WI38 (cell line): ENCODE data around the gene CACNA2D3.

Source experiments
- H3K4me3 ChIP-seq: 2 replicates; pipeline ENCODE4 v1.5.1; 2011; ENCODE audit warnings: low read depth, mild to moderate bottlenecking, control low read depth, low read length
- CTCF ChIP-seq: IDR thresholded peaks from 2 replicates; pipeline ENCODE4 v1.5.1; 2012; ENCODE audit warnings: low read depth, mild to moderate bottlenecking, control low read depth, low read length

Gene CACNA2D3

GRCh38 chr3:54197509-54197908, 75.2 kb downstream of the CACNA2D3 start:
- no peak overlapping the region for H3K4me3 ChIP-seq
- no peak for TF ChIP-seq CTCF

GRCh38 chr3:54198556-54198955, 76.2 kb downstream of the CACNA2D3 start:
- no peak overlapping the region for H3K4me3 ChIP-seq
- no peak for TF ChIP-seq CTCF

DNA sequence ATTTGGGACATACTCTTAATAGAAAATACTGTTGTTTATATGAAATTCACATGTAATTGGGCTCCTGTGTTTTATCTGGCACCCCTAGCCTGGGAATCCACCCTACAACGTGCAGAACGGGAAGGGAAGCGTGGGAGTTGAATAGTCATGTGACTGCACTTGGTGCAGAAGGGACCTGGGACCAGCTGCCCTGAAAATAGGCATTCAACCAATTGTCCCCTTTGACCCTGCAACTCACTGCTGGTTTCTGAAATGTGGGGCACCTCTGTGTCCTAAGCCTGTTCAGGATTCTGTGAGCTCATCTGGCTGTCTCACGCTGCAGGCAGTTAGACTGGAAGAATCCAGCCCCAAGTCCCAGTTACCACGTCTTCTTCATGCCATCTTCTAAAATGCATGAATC, 79.7 kb downstream of the CACNA2D3 start:
- no peak overlapping the region for H3K4me3 ChIP-seq
- no peak for TF ChIP-seq CTCF

DNA sequence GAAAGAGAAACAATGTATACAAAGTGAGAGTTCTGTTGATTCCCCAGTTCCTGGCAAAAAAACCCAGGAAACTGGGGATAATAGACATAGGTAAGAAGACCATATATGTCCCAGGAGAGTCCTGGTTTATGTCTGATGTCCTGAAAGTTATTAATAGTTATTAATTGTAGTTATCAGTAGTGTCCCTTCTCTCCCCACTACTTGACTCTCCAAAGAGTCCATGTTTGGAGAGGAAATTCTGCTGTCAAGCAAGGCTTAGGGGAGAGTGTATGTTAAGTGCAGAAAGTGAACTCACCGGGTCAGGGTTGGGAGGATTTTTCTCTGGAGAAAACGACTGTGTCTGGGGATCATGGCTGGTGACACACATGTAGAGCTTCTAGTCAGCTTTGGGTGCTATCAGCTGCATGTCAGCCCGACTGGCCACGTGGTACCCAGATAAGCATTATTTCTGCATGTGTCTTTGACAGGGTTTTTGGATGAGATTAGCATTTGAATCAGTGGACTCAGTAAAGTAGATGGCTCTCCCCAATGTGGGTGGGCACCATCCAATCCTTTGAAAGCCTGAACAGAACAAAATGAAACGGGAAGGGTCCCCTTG, 80.4 kb downstream of the CACNA2D3 start:
- no peak overlapping the region for H3K4me3 ChIP-seq
- no peak for TF ChIP-seq CTCF

- H3K4me3 ChIP-seq, result no peak overlapping the region
- TF ChIP-seq CTCF, result no peak
These were observed 84.5 kb downstream of the CACNA2D3 start for GRCh38 chr3:54206874-54207273.

DNA sequence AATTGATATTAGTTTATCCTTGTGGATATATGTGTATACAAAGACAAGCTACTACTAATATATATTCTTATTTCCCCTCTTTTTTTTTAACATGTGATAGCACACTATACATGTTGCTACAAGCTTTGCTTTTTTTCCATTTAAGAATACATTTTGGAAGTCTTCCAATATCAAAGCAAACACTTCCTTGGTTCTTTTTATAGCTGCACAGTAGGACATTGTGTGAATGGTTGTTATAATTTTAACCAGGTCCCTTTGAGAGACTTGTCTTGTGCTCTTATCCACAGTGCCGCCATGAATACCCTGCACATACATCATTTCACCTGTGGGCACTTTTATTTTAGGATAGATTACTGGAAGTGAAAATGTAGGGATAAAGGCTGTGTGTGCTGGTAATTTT, 88.7 kb downstream of the CACNA2D3 start:
- no peak for TF ChIP-seq CTCF
- no peak overlapping the region for H3K4me3 ChIP-seq

- H3K4me3 ChIP-seq, result no peak overlapping the region
- no peak for TF ChIP-seq CTCF
These were observed 90.4 kb downstream of the CACNA2D3 start for GRCh38 chr3:54212723-54213122.
